Pancreas (tissue), 10 donors: ENCODE data around the gene MYH10. TPM values are rescaled to one million over a fixed set of nuclear protein-coding genes. Genes with fewer than 3 reads are reported as not detected.

Experiments
- ATAC-seq, 4 donors: fragments of 200-7000 bp; cut with Tn5 transposase; one replicate each; pipeline versions ENCODE4 v1.8.0 to v1.9.1; 2020; ENCODE audit warnings: mild to moderate bottlenecking in 4 of 4, moderate library complexity in 4 of 4
- DNase-seq, 6 donors: peaks; one replicate each; pipeline ENCODE4 v3.0.0-alpha.2; 2020
- FAIRE-seq: peaks from 2 replicates; lab custom pipeline; 2012; peaks lifted over from hg19 to GRCh38; lab: Jason Lieb, UNC
- H3K27ac ChIP-seq, 4 donors: fragments of 200-600 bp; sonication (generic); 1 replicate in 3 of 4; 2 replicates in 1 of 4; pipeline versions ENCODE4 v1.5.0 to v1.8.0; 2020
- H3K27me3 ChIP-seq, 4 donors: fragments of 200-600 bp; one replicate each; pipeline ENCODE4 v1.8.0; 2021
- H3K36me3 ChIP-seq, 3 donors: fragments of 200-600 bp; sonication (generic) in 1 of 3; one replicate each; pipeline versions ENCODE4 v1.5.0 to v1.8.0; 2020 to 2021
- H3K4me1 ChIP-seq, 3 donors: fragments of 200-600 bp; one replicate each; pipeline ENCODE4 v1.8.0; 2021
- H3K4me3 ChIP-seq, 4 donors: fragments of 200-600 bp; sonication (generic) in 2 of 4; one replicate each; pipeline versions ENCODE4 v1.5.0 to v1.8.0; 2020 to 2021
- H3K9me3 ChIP-seq, 4 donors: fragments of 200-600 bp; one replicate each; pipeline ENCODE4 v1.8.0; 2021
- CTCF ChIP-seq, 4 donors: fragments of 200-600 bp; sonication (generic) in 3 of 4; IDR thresholded peaks; one replicate each; pipeline versions ENCODE4 v1.5.0 to v1.8.0; 2021; ENCODE audit warnings: antibody characterized with exemption in 4 of 4
- WGBS, 2 donors: extraction: QIAGEN DNeasy Blood & Tissue Kit; methylation state at CpG; one replicate each; pipeline ENCODE4 v1.1.7; 2013; 5-methylcytosine and 5-hydroxymethylcytosine counted together
- intact Hi-C, 3 donors: fragments of 100-400 bp; cut with DNase I; formaldehyde crosslinking; loops; one replicate each; pipeline versions ENCODE4 v1.11.1 to v1.14.2; 2022
- polyA plus RNA-seq, 2 donors: library from polyadenylated mRNA; stranded (reverse); fragments of 200-250 nt; gene quantifications; one replicate each; pipeline ENCODE4 v1.2.3, GENCODE V29; 2013
- total RNA-seq, 6 donors: library from RNA; stranded (reverse); fragmentation: NEBNext Ultra II Directional in 4 of 6; extraction: Animal tissue kit (Norgen Biotek cat#: 25700) in 4 of 6; gene quantifications; one replicate each; pipeline versions ENCODE4 v1.2.1 to v1.2.4, GENCODE V29; 2021 to 2023
- donor health status: healthy with polysubstance abuse.
- donor health status: DM: no; HTN: no; CAD: no; lungs with moderate emphysema.
- donor health status: DM: no; HTN: no; CAD: no.
- donor health status: control.
- donor health status: control.
- donor health status: Bipolar disorder and iron deficiency.
- donor health status: DM: yes; HTN: yes; CAD: no.
- donor health status: DM: no; HTN: no; CAD: no.
- donor health status: DM: no; HTN: no; CAD: no.
- donor health status: DM: yes; HTN: yes; CAD: no.

MYH10 gene
- total and polyA plus RNA-seq, 8 donors: 4.6 to 28.0 (median 11.3) TPM

DNA sequence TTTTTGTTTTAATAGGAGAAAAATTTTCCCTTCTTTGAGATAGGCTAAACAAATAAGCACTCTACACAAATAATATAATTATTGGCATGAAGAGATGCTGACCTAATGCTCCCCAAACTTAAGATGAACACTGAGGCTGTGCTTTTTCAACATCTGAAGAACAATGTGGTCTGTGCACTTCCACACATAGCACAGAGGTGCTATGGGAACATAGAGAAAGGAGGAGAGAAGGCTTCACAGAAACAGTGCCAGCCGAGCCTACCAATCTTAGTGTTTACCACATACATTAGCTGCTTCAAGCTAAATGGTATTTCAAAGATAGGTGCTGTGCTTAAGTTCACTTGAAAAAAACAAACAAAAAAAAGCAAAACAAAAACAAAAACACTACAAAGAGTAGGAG lies 72.4 kb downstream of the MYH10 start:
- WGBS, 2 donors: 93 to 94% methylated on average over 1 of the region's 1 CpG
- Histone ChIP-seq H3K4me3 (no peak overlapping the region), H3K4me1 (no peaks in the 10 kb centered on the region), H3K27me3 (no peaks in the 10 kb centered on the region), H3K27ac (no peak overlapping the region), H3K9me3 (no peaks in the 10 kb centered on the region), H3K36me3 (no peaks in the 10 kb centered on the region)
- DNase-seq: no peak
- no peak for FAIRE-seq
- intact Hi-C loops: no loop called here
- no peak for TF ChIP-seq CTCF (IDR thresholded peaks at IDR 0.05)
- no peak for ATAC-seq

DNA sequence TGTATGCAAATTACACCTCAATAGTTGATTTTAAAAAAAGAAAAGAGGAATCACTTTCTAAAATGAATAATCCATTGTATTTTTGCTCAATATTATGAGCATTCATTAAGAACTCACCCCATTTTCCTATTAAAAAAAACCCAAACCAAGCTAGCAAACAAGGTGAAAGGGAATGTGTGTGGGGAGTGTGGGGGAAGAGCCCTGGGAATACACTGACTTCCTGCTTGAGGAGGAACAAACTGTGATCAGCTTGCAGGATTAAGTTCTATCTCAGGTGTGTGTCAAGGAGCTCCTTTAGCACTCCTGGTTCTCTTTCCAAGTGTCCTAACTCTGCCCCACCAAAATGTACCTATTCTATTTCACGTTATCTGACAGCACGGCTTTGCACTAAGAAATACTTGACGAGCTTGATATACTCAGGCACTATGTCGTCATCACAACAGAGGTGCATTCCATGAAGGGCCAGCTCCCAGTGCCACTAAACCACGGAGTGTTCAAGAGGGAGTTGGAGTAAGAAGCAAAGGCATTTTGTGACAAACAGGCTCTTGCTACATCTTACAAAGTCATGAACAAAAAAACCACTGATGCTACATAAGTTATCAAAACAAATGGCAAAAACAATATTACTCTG lies 73.2 kb downstream of the MYH10 start:
- Histone ChIP-seq H3K27ac (no peak overlapping the region), H3K9me3 (no peaks in the 10 kb centered on the region), H3K36me3 (no peaks in the 10 kb centered on the region), H3K4me3 (no peak overlapping the region), H3K27me3 (no peaks in the 10 kb centered on the region), H3K4me1 (no peaks in the 10 kb centered on the region)
- WGBS, 2 donors: 79 to 87% methylated on average over 5 of the region's 5 CpGs
- no peak for ATAC-seq
- intact Hi-C loops: no loop called here
- no peak for DNase-seq
- no peak for TF ChIP-seq CTCF (IDR thresholded peaks at IDR 0.05)
- FAIRE-seq: no peak

- no peak for ATAC-seq
- TF ChIP-seq CTCF (IDR thresholded peaks at IDR 0.05): no peak
Observed at GRCh38 chr17:8556074-8556473, 74.5 kb downstream of the MYH10 start.

DNA sequence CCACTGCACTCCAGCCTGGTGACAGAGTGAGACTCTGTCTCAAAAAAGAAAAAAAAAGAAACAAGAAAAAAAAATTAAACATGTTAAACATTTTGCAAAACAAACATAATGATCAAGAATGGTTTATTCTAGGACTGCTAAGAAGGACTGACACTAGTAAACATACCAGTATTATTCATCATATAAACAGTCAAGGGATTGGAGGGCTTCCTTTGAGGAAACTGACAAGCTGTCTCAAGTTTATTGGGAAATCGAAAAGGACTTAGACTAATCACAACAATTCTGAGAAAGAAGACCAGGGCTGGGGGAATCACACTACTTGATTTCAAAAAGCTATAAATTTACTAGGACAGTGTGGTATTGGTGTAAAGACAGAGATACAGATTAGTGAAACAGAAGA lies 75.5 kb downstream of the MYH10 start:
- no peak for TF ChIP-seq CTCF (IDR thresholded peaks at IDR 0.05)
- Histone ChIP-seq H3K36me3 (no peaks in the 10 kb centered on the region), H3K9me3 (no peaks in the 10 kb centered on the region), H3K27me3 (peaks cover 0 to 4% (median 2%) of the 10 kb centered on the region in 4 donors), H3K27ac (no peak overlapping the region), H3K4me3 (no peak overlapping the region), H3K4me1 (no peaks in the 10 kb centered on the region)
- ATAC-seq: no peak
- no peak for FAIRE-seq
- no peak for DNase-seq
- intact Hi-C loops: no loop called here
- 87 to 97% methylated on average over 1 of the region's 1 CpG for WGBS, 2 donors

More at GRCh38 chr17:8556074-8556473, 74.5 kb downstream of the MYH10 start:
- Histone ChIP-seq H3K27me3 (peaks cover 0 to 4% (median 2%) of the 10 kb centered on the region in 4 donors), H3K27ac (no peak overlapping the region), H3K4me3 (no peak overlapping the region), H3K4me1 (no peaks in the 10 kb centered on the region), H3K36me3 (no peaks in the 10 kb centered on the region), H3K9me3 (no peaks in the 10 kb centered on the region)
- 86 to 93% methylated on average over 9 of the region's 9 CpGs for WGBS, 2 donors
- intact Hi-C loops: no loop called here
- FAIRE-seq (no peak), DNase-seq (no peak)

DNA sequence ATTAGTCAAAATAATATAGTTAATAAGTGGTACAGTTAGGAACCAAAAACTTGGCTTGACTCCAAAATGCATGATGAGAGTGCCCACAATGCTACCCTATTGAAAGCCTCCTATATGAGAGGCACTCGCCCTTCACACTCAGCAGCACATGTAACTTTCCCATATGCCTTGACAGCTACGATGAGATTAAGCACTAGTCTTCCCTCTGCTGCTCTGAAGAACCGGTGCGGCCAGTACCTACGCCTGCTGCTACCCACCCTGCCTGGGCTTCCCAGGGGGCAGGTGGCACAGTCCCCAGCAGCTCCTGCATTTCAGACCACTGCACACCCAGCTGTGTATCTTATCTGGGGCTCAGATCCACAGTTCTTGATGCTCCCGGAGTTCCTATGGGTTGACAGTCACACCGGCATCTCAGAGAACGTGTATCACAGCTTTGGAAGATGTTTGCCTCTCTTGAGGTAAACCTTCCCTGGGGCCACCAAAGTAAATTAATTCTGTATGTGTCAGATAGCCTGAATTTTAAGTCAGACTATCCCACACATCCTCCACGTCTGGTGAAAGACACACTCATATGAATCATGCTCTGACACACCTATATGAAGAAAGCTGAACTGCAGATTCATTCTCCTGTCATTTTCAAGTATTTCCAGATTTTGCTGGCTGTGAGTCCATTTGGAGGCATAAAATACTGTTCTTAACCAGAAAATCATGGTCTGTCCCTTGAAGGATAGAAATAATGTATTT lies 77.8 kb downstream of the MYH10 start:
- WGBS, 2 donors: 79 to 86% methylated on average over 9 of the region's 9 CpGs
- no peak for FAIRE-seq

More for the DNA sequence above, 77.8 kb downstream of the MYH10 start:
- H3K27me3 ChIP-seq: peaks cover 0 to 4% (median 2%) of the 10 kb centered on the region in 4 donors
- no peak overlapping the region for H3K4me3 ChIP-seq
- intact Hi-C loops: no loop called here
- H3K4me1 ChIP-seq: no peaks in the 10 kb centered on the region
- no peaks in the 10 kb centered on the region for H3K9me3 ChIP-seq
- H3K27ac ChIP-seq: no peak overlapping the region
- no peaks in the 10 kb centered on the region for H3K36me3 ChIP-seq
- ATAC-seq: no peak
- no peak for TF ChIP-seq CTCF (IDR thresholded peaks at IDR 0.05)
- DNase-seq: no peak
